PFSK-1 (cell line): ENCODE measurements around the gene NPAS4.

Experiments used
- FOXP2 ChIP-seq: optimal IDR thresholded peaks from 2 replicates; pipeline ENCODE3; 2011; ENCODE audit warnings: borderline replicate concordance, control low read depth, inconsistent platforms; ENCODE audit not compliant: insufficient read depth; ENCODE audit errors: extremely low read length, extremely low read depth
- POLR2AphosphoS5 ChIP-seq: IDR thresholded peaks from 2 replicates; pipeline ENCODE4 v1.6.1; 2012; ENCODE audit warnings: low read depth, mild to moderate bottlenecking, control low read depth, low read length, moderate library complexity
- REST ChIP-seq, 2 experiments: IDR thresholded peaks; 2 replicates each; pipeline versions ENCODE4 v1.6.1 to v1.8.0; 2011 to 2012; ENCODE audit warnings: low read depth in 2 of 2, low read length in 2 of 2, control low read depth in 1 of 2, inconsistent platforms in 1 of 2, mild to moderate bottlenecking in 1 of 2, moderate library complexity in 1 of 2; ENCODE audit not compliant: insufficient read depth in 1 of 2
- TAF1 ChIP-seq: IDR thresholded peaks from 2 replicates; pipeline ENCODE4 v1.6.1; 2012; ENCODE audit warnings: low read length, control low read depth, borderline replicate concordance; ENCODE audit not compliant: insufficient read depth

- no peak for TF ChIP-seq TAF1
- no peak for TF ChIP-seq POLR2AphosphoS5
- no peak for TF ChIP-seq REST (IDR thresholded peaks at IDR 0.05; ENCODE audit: insufficient read depth in 1 of 2, low read depth in 2 of 2, low read length in 2 of 2)
- TF ChIP-seq FOXP2: no peak
Observed at GRCh38 chr11:66420671-66421476, at the start of gene NPAS4.
